Measurements from ENCODE around the gene TAS1R2. TPM values are rescaled to one million over a fixed set of nuclear protein-coding genes. Genes with fewer than 3 reads are reported as not detected.

The TAS1R2 gene
- total and polyA plus RNA-seq, 2 of the 13 experiments (the other 11 are each of a cell fraction or from before 2014, with no cell fraction given), result not detected

GRCh38 chr1:18901147-18901951, 41.9 kb upstream of the TAS1R2 start (continued):
- TF ChIP-seq ZBTB1 (CRISPR knock-in tag; IDR thresholded peaks at IDR 0.05; ENCODE audit: borderline replicate concordance) (no peak), ZNF12 (CRISPR knock-in tag; IDR thresholded peaks at IDR 0.05) (peak; percentile 63; the same call in 1 of the 2 replicates), RFX3 (CRISPR knock-in tag; IDR thresholded peaks at IDR 0.05) (no peak), RBM22 (optimal IDR thresholded peaks at IDR 0.05; ENCODE audit: low read length) (peak; percentile 69), CSRNP2 (CRISPR knock-in tag; conservative IDR thresholded peaks at IDR 0.05; ENCODE audit: low read depth) (no peak), ZNF776 (CRISPR knock-in tag; IDR thresholded peaks at IDR 0.05) (peak; percentile 35; the same call in 1 of the 2 replicates), RFXANK (CRISPR knock-in tag; IDR thresholded peaks at IDR 0.05) (peak; percentile 34; the same call in 1 of the 2 replicates), ZNF263 (CRISPR knock-in tag; IDR thresholded peaks at IDR 0.05) (peak; percentile 91), SOX6 (IDR thresholded peaks at IDR 0.05) (no peak), SOX6 (CRISPR knock-in tag; IDR thresholded peaks at IDR 0.05) (peak; percentile 87), TCF7 (IDR thresholded peaks at IDR 0.05; ENCODE audit: low read depth) (peak; percentile 75; the same call in 1 of the 2 replicates), CBX5 (CRISPR knock-in tag; IDR thresholded peaks at IDR 0.05; ENCODE audit: borderline replicate concordance) (peak; percentile 92; the same call in 1 of the 2 replicates), MIER3 (CRISPR knock-in tag; IDR thresholded peaks at IDR 0.05; ENCODE audit: borderline replicate concordance) (peak; percentile 75; the same call in 1 of the 2 replicates), GRHL1 (CRISPR knock-in tag; conservative IDR thresholded peaks at IDR 0.05) (no peak), ZNF124 (CRISPR knock-in tag; IDR thresholded peaks at IDR 0.05) (0 out of 2 replicates have a peak, but pooled peaks have one; percentile 61), FOXA3 (CRISPR knock-in tag; IDR thresholded peaks at IDR 0.05) (peak; percentile 87), ZNF281 (CRISPR knock-in tag; IDR thresholded peaks at IDR 0.05; ENCODE audit: borderline replicate concordance) (peak; percentile 98), KDM2A (CRISPR knock-in tag; IDR thresholded peaks at IDR 0.05; ENCODE audit: borderline replicate concordance, low read depth) (peak; percentile 53; the same call in 1 of the 2 replicates), THRA (CRISPR knock-in tag; IDR thresholded peaks at IDR 0.05; ENCODE audit: borderline replicate concordance) (peak; percentile 63; the same call in 1 of the 2 replicates), ZNF672 (CRISPR knock-in tag; IDR thresholded peaks at IDR 0.05) (no peak), REXO4 (CRISPR knock-in tag; IDR thresholded peaks at IDR 0.05; ENCODE audit: borderline replicate concordance) (no peak), TGIF2 (CRISPR knock-in tag; IDR thresholded peaks at IDR 0.05) (peak; percentile 91), GATAD1 (CRISPR knock-in tag; IDR thresholded peaks at IDR 0.05) (peak; percentile 58)

Data from HepG2 (cell line).